ENCODE data around the gene CST9L. TPM values are rescaled to one million over a fixed set of nuclear protein-coding genes. Genes with fewer than 3 reads are reported as not detected.

CST9L gene
- total RNA-seq, 1 donor from 2014 or later, result not detected

- H3K9me3 ChIP-seq (replicated peaks), result no peaks in the 10 kb centered on the region
- H3K4me1 ChIP-seq, result no peaks in the 10 kb centered on the region
- no peak for TF ChIP-seq CTCF (IDR thresholded peaks at IDR 0.05; ENCODE audit: borderline replicate concordance)
- no peak overlapping the region for H3K27ac ChIP-seq (replicated peaks)
- DNase-seq, result no peak
- no peaks in the 10 kb centered on the region for H3K36me3 ChIP-seq
- intact Hi-C loops (cut with micrococcal nuclease), result no loop called here
- peaks cover 41% of the 10 kb centered on the region for H3K27me3 ChIP-seq (ENCODE audit: low read depth)
- no peak overlapping the region for H3K4me3 ChIP-seq
Observed at GRCh38 chr20:23536328-23536974, 31.8 kb downstream of the CST9L start.

GRCh38 chr20:23534801-23535593 lies 33.3 kb downstream of the CST9L start:
- Histone ChIP-seq H3K4me3 (no peak overlapping the region), H3K27ac (replicated peaks) (no peak overlapping the region), H3K9me3 (replicated peaks) (no peaks in the 10 kb centered on the region), H3K27me3 (ENCODE audit: low read depth) (peaks cover 32% of the 10 kb centered on the region), H3K4me1 (no peaks in the 10 kb centered on the region), H3K36me3 (no peaks in the 10 kb centered on the region)
- no peak for TF ChIP-seq CTCF (IDR thresholded peaks at IDR 0.05; ENCODE audit: borderline replicate concordance)
- intact Hi-C loops (cut with micrococcal nuclease), result no loop called here
- DNase-seq, result no peak

GRCh38 chr20:23533161-23533560 lies 35.1 kb downstream of the CST9L start:
- Histone ChIP-seq H3K4me1 (no peaks in the 10 kb centered on the region), H3K4me3 (no peak overlapping the region), H3K9me3 (replicated peaks) (peaks cover 15% of the 10 kb centered on the region), H3K27me3 (ENCODE audit: low read depth) (peaks cover 18% of the 10 kb centered on the region), H3K27ac (replicated peaks) (no peak overlapping the region), H3K36me3 (no peaks in the 10 kb centered on the region)
- intact Hi-C loops (cut with micrococcal nuclease), result no loop called here
- TF ChIP-seq CTCF (IDR thresholded peaks at IDR 0.05; ENCODE audit: borderline replicate concordance), result no peak
- DNase-seq, result no peak

GRCh38 chr20:23532533-23532932 lies 35.8 kb downstream of the CST9L start:
- intact Hi-C loops (cut with micrococcal nuclease), result no loop called here
- no peak for TF ChIP-seq CTCF (IDR thresholded peaks at IDR 0.05; ENCODE audit: borderline replicate concordance)
- Histone ChIP-seq H3K27me3 (ENCODE audit: low read depth) (peaks cover 18% of the 10 kb centered on the region), H3K9me3 (replicated peaks) (peaks cover 15% of the 10 kb centered on the region), H3K4me3 (no peak overlapping the region), H3K27ac (replicated peaks) (no peak overlapping the region), H3K4me1 (no peaks in the 10 kb centered on the region), H3K36me3 (no peaks in the 10 kb centered on the region)
- no peak for DNase-seq

GRCh38 chr20:23530937-23531567 lies 37.2 kb downstream of the CST9L start:
- Histone ChIP-seq H3K9me3 (replicated peaks) (peaks cover 15% of the 10 kb centered on the region), H3K4me1 (no peaks in the 10 kb centered on the region), H3K4me3 (no peak overlapping the region), H3K27me3 (ENCODE audit: low read depth) (peaks cover 16% of the 10 kb centered on the region), H3K36me3 (no peaks in the 10 kb centered on the region), H3K27ac (replicated peaks) (no peak overlapping the region)
- no peak for DNase-seq
- TF ChIP-seq CTCF (IDR thresholded peaks at IDR 0.05; ENCODE audit: borderline replicate concordance), result no peak
- intact Hi-C loops (cut with micrococcal nuclease), result no loop called here

Measured in left ventricle myocardium inferior (tissue), 1 donor.